H9 (cell line): ENCODE measurements around the gene NAALADL1. TPM values are rescaled to one million over a fixed set of nuclear protein-coding genes. Genes with fewer than 3 reads are reported as not detected.
A peak's percentile ranks its signal among the peaks of the same experiment; 100 is the strongest.

ENCODE experiments used
- DNase-seq: peaks from one replicate; pipeline ENCODE4 v3.0.0-alpha.2; 2017
- H2AFZ ChIP-seq: one replicate; pipeline ENCODE4 v1.6.1; 2013; ENCODE audit warnings: mild to moderate bottlenecking, low read length, control low read depth, moderate library complexity
- H2AK5ac ChIP-seq: 2 replicates; pipeline ENCODE4 v1.6.1; 2013; ENCODE audit warnings: low read length, control low read depth, mixed read lengths; ENCODE audit not compliant: insufficient read length
- H2BK120ac ChIP-seq: one replicate; pipeline ENCODE4 v1.6.1; 2013; ENCODE audit warnings: low read depth, mild to moderate bottlenecking, low read length, control low read depth, inconsistent platforms; ENCODE audit not compliant: poor library complexity, severe bottlenecking
- H2BK12ac ChIP-seq: 2 replicates; pipeline ENCODE4 v1.6.1; 2013; ENCODE audit warnings: low read length, control low read depth, mixed read lengths, low read depth; ENCODE audit not compliant: insufficient read length
- H2BK15ac ChIP-seq: 2 replicates; pipeline ENCODE4 v1.6.1; 2013; ENCODE audit warnings: low read depth, low read length, control low read depth
- H2BK20ac ChIP-seq: one replicate; pipeline ENCODE4 v1.6.1; 2013; ENCODE audit warnings: low read depth, mild to moderate bottlenecking, low read length, control low read depth, inconsistent platforms; ENCODE audit not compliant: poor library complexity, severe bottlenecking
- H2BK5ac ChIP-seq: 2 replicates; pipeline ENCODE4 v1.6.1; 2013; ENCODE audit warnings: low read length, control low read depth, mixed read lengths; ENCODE audit not compliant: insufficient read length
- H3K14ac ChIP-seq: 2 replicates; pipeline ENCODE4 v1.6.1; 2013; ENCODE audit warnings: low read length, control low read depth; ENCODE audit not compliant: insufficient read depth
- H3K18ac ChIP-seq: 2 replicates; pipeline ENCODE4 v1.6.1; 2013; ENCODE audit warnings: low read depth, mild to moderate bottlenecking, mixed read lengths, low read length, control low read depth; ENCODE audit not compliant: insufficient read length
- H3K23ac ChIP-seq: 2 replicates; pipeline ENCODE4 v1.6.1; 2013; ENCODE audit warnings: low read length, control low read depth, mixed read lengths, low read depth; ENCODE audit not compliant: insufficient read length
- H3K23me2 ChIP-seq: 2 replicates; pipeline ENCODE4 v1.6.1; 2013; ENCODE audit warnings: low read depth, mild to moderate bottlenecking, mixed read lengths, low read length, control low read depth; ENCODE audit not compliant: insufficient read length, poor library complexity, severe bottlenecking
- H3K27ac ChIP-seq: 2 replicates; pipeline ENCODE4 v1.5.1; 2013; ENCODE audit warnings: low read length, control low read depth, mixed read lengths, low read depth; ENCODE audit not compliant: insufficient read length
- H3K27me3 ChIP-seq: 2 replicates; pipeline ENCODE4 v1.6.1; 2013; ENCODE audit warnings: low read length, control low read depth, inconsistent platforms; ENCODE audit not compliant: insufficient read depth
- H3K4ac ChIP-seq: 2 replicates; pipeline ENCODE4 v1.6.1; 2013; ENCODE audit warnings: low read depth, mild to moderate bottlenecking, control low read depth, inconsistent platforms, low read length, moderate library complexity
- H3K4me1 ChIP-seq: 2 replicates; pipeline ENCODE4 v1.6.1; 2013; ENCODE audit warnings: low read length, control low read depth, inconsistent platforms; ENCODE audit not compliant: insufficient read depth
- H3K4me2 ChIP-seq: 2 replicates; pipeline ENCODE4 v1.6.1; 2013; ENCODE audit warnings: low read length, control low read depth, mixed read lengths; ENCODE audit not compliant: insufficient read length, insufficient read depth
- H3K56ac ChIP-seq: 2 replicates; pipeline ENCODE4 v1.6.1; 2013; ENCODE audit warnings: low read depth, mild to moderate bottlenecking, mixed read lengths, low read length, control low read depth; ENCODE audit not compliant: insufficient read length
- H3K79me1 ChIP-seq: 2 replicates; pipeline ENCODE4 v1.6.1; 2013; ENCODE audit warnings: low read depth, mild to moderate bottlenecking, moderate library complexity, low read length, control low read depth, inconsistent platforms; ENCODE audit not compliant: insufficient read depth, poor library complexity, severe bottlenecking
- H3K79me2 ChIP-seq: 2 replicates; pipeline ENCODE4 v1.6.1; 2013; ENCODE audit warnings: low read length, control low read depth, inconsistent platforms; ENCODE audit not compliant: insufficient read depth
- H3K9ac ChIP-seq: 2 replicates; pipeline ENCODE4 v1.6.1; 2013; ENCODE audit warnings: low read length, control low read depth, mixed read lengths; ENCODE audit not compliant: insufficient read length; ENCODE audit errors: extremely low read depth
- H3K9me3 ChIP-seq: one replicate; pipeline ENCODE4 v1.6.1; 2013; ENCODE audit warnings: low read depth, low read length, inconsistent platforms; ENCODE audit not compliant: control insufficient read depth
- H3T11ph ChIP-seq: one replicate; pipeline ENCODE4 v1.6.1; 2013; ENCODE audit warnings: mild to moderate bottlenecking, low read length, control low read depth, inconsistent platforms
- H4K20me1 ChIP-seq: one replicate; pipeline ENCODE4 v1.6.1; 2013; ENCODE audit not compliant: control insufficient read depth, insufficient read length, insufficient read depth
- H4K5ac ChIP-seq: 2 replicates; pipeline ENCODE4 v1.6.1; 2013; ENCODE audit warnings: low read depth, mild to moderate bottlenecking, mixed read lengths, low read length, control low read depth; ENCODE audit not compliant: insufficient read length
- H4K8ac ChIP-seq: replicated peaks from 2 replicates; pipeline ENCODE4 v1.6.1; 2013; ENCODE audit warnings: low read length, control low read depth, mixed read lengths, low read depth; ENCODE audit not compliant: insufficient read length
- H4K91ac ChIP-seq: 2 replicates; pipeline ENCODE4 v1.6.1; 2013; ENCODE audit warnings: low read depth, mild to moderate bottlenecking, moderate library complexity, mixed read lengths, low read length, control low read depth; ENCODE audit not compliant: insufficient read length
- H3K27ac Mint-ChIP-seq, 3 experiments: 2 replicates in 2 of 3; 3 replicates in 1 of 3; pipeline ENCODE4 v1.8.0; 2020 to 2021; ENCODE audit warnings: mixed read lengths in 3 of 3, mild to moderate bottlenecking in 1 of 3, moderate library complexity in 1 of 3
- H3K27me3 Mint-ChIP-seq: 2 replicates; pipeline ENCODE4 v1.8.0; 2021; ENCODE audit warnings: low read depth, mild to moderate bottlenecking, moderate library complexity, mixed read lengths
- H3K36me3 Mint-ChIP-seq, 3 experiments: 2 replicates in 2 of 3; 3 replicates in 1 of 3; pipeline ENCODE4 v1.8.0; 2020 to 2021; ENCODE audit warnings: low read depth in 3 of 3, mixed read lengths in 3 of 3; ENCODE audit not compliant: insufficient read depth in 1 of 3
- H3K4me1 Mint-ChIP-seq, 2 experiments: 2 replicates each; pipeline ENCODE4 v1.8.0; 2020; ENCODE audit warnings: mixed read lengths in 2 of 2
- H3K4me3 Mint-ChIP-seq, 2 experiments: 2 replicates in 1 of 2; 3 replicates in 1 of 2; pipeline ENCODE4 v1.8.0; 2020 to 2021; ENCODE audit warnings: mild to moderate bottlenecking in 2 of 2, mixed read lengths in 2 of 2, moderate library complexity in 1 of 2
- H3K9me3 Mint-ChIP-seq, 2 experiments: 2 replicates in 1 of 2; 3 replicates in 1 of 2; pipeline ENCODE4 v1.8.0; 2020; ENCODE audit warnings: mild to moderate bottlenecking in 2 of 2, mixed read lengths in 2 of 2, moderate library complexity in 1 of 2
- WGBS: extraction: QIAGEN DNeasy Blood & Tissue Kit; methylation state at CpG from one replicate; pipeline ENCODE4 v1.1.7; 2013; ENCODE audit warnings: missing lambda C conversion rate, low lambda C conversion rate, mixed read lengths; ENCODE audit not compliant: insufficient read length; ENCODE audit errors: extremely low coverage; 5-methylcytosine and 5-hydroxymethylcytosine counted together
- total RNA-seq: library from RNA; stranded (reverse); gene quantifications from 2 replicates; pipeline ENCODE4 v1.2.1, GENCODE V29; 2021
- TF ChIP-seq, protein P1 (sequence below): fragments of 200-600 bp; sonication (generic); conservative IDR thresholded peaks from 3 replicates; pipeline ENCODE4 v1.8.0; 2021; ENCODE audit warnings: antibody characterized with exemption, mild to moderate bottlenecking

Gene NAALADL1
- total RNA-seq, 1 experiment from 2014 or later = 1.0 TPM

DNA sequence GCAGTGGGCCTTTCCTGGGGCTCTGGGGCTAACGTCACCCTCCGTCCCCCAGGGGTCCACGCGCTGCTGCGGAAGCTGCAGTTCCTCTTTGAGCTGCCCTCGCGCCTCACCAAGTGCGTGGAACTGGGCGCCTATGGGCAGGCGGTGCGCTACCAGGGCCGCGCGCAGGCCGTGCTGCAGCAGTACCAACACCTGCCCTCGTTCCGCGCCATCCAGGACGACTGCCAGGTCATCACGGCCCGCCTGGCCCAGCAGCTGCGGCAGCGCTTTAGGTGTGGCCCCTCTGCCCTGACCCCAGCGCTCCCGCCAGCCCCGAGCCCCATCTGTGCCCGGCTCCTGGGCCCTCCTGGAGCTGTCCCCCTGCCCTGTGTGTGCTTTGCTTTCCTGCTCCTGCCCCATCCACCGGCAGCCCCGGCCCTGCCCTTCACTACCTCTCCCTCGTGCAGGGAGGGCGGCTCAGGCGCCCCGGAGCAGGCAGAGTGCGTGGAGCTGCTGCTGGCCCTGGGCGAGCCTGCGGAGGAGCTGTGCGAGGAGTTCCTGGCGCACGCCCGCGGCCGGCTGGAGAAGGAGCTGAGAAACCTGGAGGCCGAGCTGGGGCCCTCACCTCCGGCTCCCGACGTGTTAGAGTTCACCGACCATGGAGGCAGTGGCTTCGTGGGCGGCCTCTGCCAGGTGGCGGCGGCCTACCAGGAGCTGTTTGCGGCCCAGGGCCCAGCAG is 49.6 kb upstream of the NAALADL1 start:
- H2AFZ ChIP-seq = no peak overlapping the region
- H3K9me3 ChIP-seq = no peaks in the 10 kb centered on the region
- no peak overlapping the region for H3K18ac ChIP-seq
- Mint-ChIP-seq H3K27me3 (no peaks in the 10 kb centered on the region), H3K36me3 (peaks cover 0 to 12% (median 5%) of the 10 kb centered on the region in 3 experiments; a peak in 5 of 7 replicates), H3K4me1 (peaks cover 7 to 12% of the 10 kb centered on the region in 2 experiments), H3K4me3 (no peak overlapping the region), H3K27ac (no peak overlapping the region), H3K9me3 (no peaks in the 10 kb centered on the region)
- no peak overlapping the region for H3K4ac ChIP-seq
- H2BK5ac ChIP-seq = no peak overlapping the region
- H2BK120ac ChIP-seq = no peak overlapping the region
- H3T11ph ChIP-seq = no peak overlapping the region
- no peaks in the 10 kb centered on the region for H3K4me1 ChIP-seq
- H3K27me3 ChIP-seq = no peaks in the 10 kb centered on the region
- H2BK15ac ChIP-seq = no peak overlapping the region
- H3K56ac ChIP-seq = no peak overlapping the region
- H3K79me2 ChIP-seq = no peaks in the 10 kb centered on the region
- H4K5ac ChIP-seq = no peak overlapping the region
- H4K8ac ChIP-seq = no peak overlapping the region
- DNase-seq = peak; percentile 27
- no peaks in the 10 kb centered on the region for H3K79me1 ChIP-seq
- TF ChIP-seq, protein P1, sequence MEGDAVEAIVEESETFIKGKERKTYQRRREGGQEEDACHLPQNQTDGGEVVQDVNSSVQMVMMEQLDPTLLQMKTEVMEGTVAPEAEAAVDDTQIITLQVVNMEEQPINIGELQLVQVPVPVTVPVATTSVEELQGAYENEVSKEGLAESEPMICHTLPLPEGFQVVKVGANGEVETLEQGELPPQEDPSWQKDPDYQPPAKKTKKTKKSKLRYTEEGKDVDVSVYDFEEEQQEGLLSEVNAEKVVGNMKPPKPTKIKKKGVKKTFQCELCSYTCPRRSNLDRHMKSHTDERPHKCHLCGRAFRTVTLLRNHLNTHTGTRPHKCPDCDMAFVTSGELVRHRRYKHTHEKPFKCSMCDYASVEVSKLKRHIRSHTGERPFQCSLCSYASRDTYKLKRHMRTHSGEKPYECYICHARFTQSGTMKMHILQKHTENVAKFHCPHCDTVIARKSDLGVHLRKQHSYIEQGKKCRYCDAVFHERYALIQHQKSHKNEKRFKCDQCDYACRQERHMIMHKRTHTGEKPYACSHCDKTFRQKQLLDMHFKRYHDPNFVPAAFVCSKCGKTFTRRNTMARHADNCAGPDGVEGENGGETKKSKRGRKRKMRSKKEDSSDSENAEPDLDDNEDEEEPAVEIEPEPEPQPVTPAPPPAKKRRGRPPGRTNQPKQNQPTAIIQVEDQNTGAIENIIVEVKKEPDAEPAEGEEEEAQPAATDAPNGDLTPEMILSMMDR = no peak
- H3K4me2 ChIP-seq = no peak overlapping the region
- no peak overlapping the region for H4K91ac ChIP-seq
- no peak overlapping the region for H3K9ac ChIP-seq
- peaks cover 8% of the 10 kb centered on the region for H3K23me2 ChIP-seq
- H2BK20ac ChIP-seq = no peak overlapping the region
- WGBS = no CpG with 5 or more reads among the region's 52 CpGs
- no peaks in the 10 kb centered on the region for H4K20me1 ChIP-seq
- H3K23ac ChIP-seq = no peak overlapping the region
- no peak overlapping the region for H3K27ac ChIP-seq
- no peak overlapping the region for H2BK12ac ChIP-seq
- no peak overlapping the region for H3K14ac ChIP-seq
- no peak overlapping the region for H2AK5ac ChIP-seq
